HepG2 (cell line): ENCODE data around the gene CEP57L1. TPM values are rescaled to one million over a fixed set of nuclear protein-coding genes. Genes with fewer than 3 reads are reported as not detected.
"Not testable (repeated sequence)": the region's sequence is repeated elsewhere in the genome, so short reads cannot be mapped to it uniquely, and the experiment has no call there.

Experiments
- ATAC-seq: fragments of 200-7000 bp; cut with Tn5 transposase; 3 replicates; pipeline ENCODE4 v1.9.1; 2020; ENCODE audit warnings: mild to moderate bottlenecking, moderate library complexity
- BruUV-seq: library from RNA; stranded (reverse); fragments of 400-500 nt; replicated peaks from 2 replicates; lab custom pipeline; 2021; lab: Mats Ljungman, UMichigan
- CTCF ChIA-PET: fragments of 300-600 bp; formaldehyde crosslinking; extraction: SDS; loops from one replicate; lab custom pipeline; 2021; ENCODE audit warnings: low total read pairs, inconsistent platforms, low intra/inter-chr PET ratio; lab: Yijun Ruan, JAX
- POLR2A ChIA-PET: fragments of 350-600 bp; sonication (Branson Sonifier 250); formaldehyde crosslinking; loops from one replicate; lab custom pipeline; 2020; ENCODE audit warnings: antibody characterized with exemption, inconsistent platforms; lab: Yijun Ruan, JAX
- DNase-seq: peaks from one replicate; pipeline ENCODE4 v3.0.0-alpha.2; 2015; ENCODE audit warnings: low spot score
- FAIRE-seq: peaks from 3 replicates; lab custom pipeline; 2011; peaks lifted over from hg19 to GRCh38; lab: Jason Lieb, UNC
- H2AFZ ChIP-seq: one replicate; pipeline ENCODE4 v1.6.1; 2011; ENCODE audit warnings: low read length, inconsistent platforms
- H3K27ac ChIP-seq: fragments of 300-600 bp; 3 replicates; pipeline ENCODE4 v1.8.0; 2011; ENCODE audit warnings: mixed run types, mild to moderate bottlenecking, mixed read lengths, low read length, inconsistent platforms; ENCODE audit not compliant: insufficient read depth; ENCODE audit errors: extremely low read length
- H3K27me3 ChIP-seq, 2 experiments: fragments of 200-600 bp in 1 of 2; 2 replicates in 1 of 2; 3 replicates in 1 of 2; pipeline versions ENCODE4 v1.6.0 to v1.8.0; 2011; ENCODE audit warnings: low read length in 2 of 2, mild to moderate bottlenecking in 2 of 2, moderate library complexity in 2 of 2, inconsistent platforms in 1 of 2; ENCODE audit not compliant: insufficient read depth in 2 of 2, control insufficient read depth in 1 of 2
- H3K36me3 ChIP-seq, 2 experiments: fragments of 200-600 bp in 1 of 2; replicated peaks in 1 of 2; 2 replicates in 1 of 2; 3 replicates in 1 of 2; pipeline versions ENCODE4 v1.5.1 to v1.8.0; 2011; ENCODE audit warnings: low read length in 2 of 2, inconsistent platforms in 1 of 2; ENCODE audit not compliant: insufficient read depth in 2 of 2, control insufficient read depth in 1 of 2
- H3K4me1 ChIP-seq: 2 replicates; pipeline ENCODE4 v1.5.1; 2012; ENCODE audit warnings: low read length, inconsistent platforms; ENCODE audit not compliant: insufficient read depth
- H3K4me2 ChIP-seq: 2 replicates; pipeline ENCODE4 v1.6.0; 2011; ENCODE audit warnings: low read depth, low read length, inconsistent platforms
- H3K4me3 ChIP-seq, 3 experiments: fragments of 200-600 bp in 1 of 3; sonication (generic), shearing (Covaris generic) in 1 of 3; replicated peaks in 1 of 3; 2 replicates each; pipeline ENCODE4 v1.5.1; 2011 to 2016; ENCODE audit warnings: low read length in 3 of 3, inconsistent platforms in 2 of 3, low read depth in 2 of 3, mild to moderate bottlenecking in 2 of 3, control low read depth in 1 of 3, mixed read lengths in 1 of 3; ENCODE audit not compliant: insufficient read depth in 1 of 3
- H3K79me2 ChIP-seq: one replicate; pipeline ENCODE4 v1.6.1; 2011; ENCODE audit warnings: low read length, inconsistent platforms; ENCODE audit not compliant: insufficient read depth
- H3K9ac ChIP-seq: 2 replicates; pipeline ENCODE4 v1.6.0; 2011; ENCODE audit warnings: mild to moderate bottlenecking, low read depth, low read length, inconsistent platforms; ENCODE audit not compliant: insufficient read depth
- H3K9me3 ChIP-seq: 2 replicates; pipeline ENCODE4 v1.5.1; 2012; ENCODE audit warnings: mild to moderate bottlenecking, low read length
- H4K20me1 ChIP-seq: 2 replicates; pipeline ENCODE4 v1.6.0; 2011; ENCODE audit warnings: inconsistent platforms, mild to moderate bottlenecking, low read length, moderate library complexity; ENCODE audit not compliant: insufficient read depth
- ATM ChIP-seq: fragments of 450-650 bp; IDR thresholded peaks from 2 replicates; pipeline ENCODE4 v1.7.1; 2017; ENCODE audit warnings: mild to moderate bottlenecking, borderline replicate concordance
- HOXA5 ChIP-seq: sonication (generic); formaldehyde crosslinking; IDR thresholded peaks from 2 replicates; pipeline ENCODE4 v1.4.0; 2020; ENCODE audit warnings: missing genetic modification reagents
- SPEN ChIP-seq: sonication (generic); formaldehyde crosslinking; IDR thresholded peaks from 2 replicates; pipeline ENCODE4 v1.5.1; 2020; ENCODE audit warnings: low read depth, mild to moderate bottlenecking, missing genetic modification reagents
- ZBTB38 ChIP-seq: sonication (generic); formaldehyde crosslinking; IDR thresholded peaks from 2 replicates; pipeline ENCODE4 v1.5.1; 2020; ENCODE audit warnings: mild to moderate bottlenecking, missing genetic modification reagents
- ZKSCAN8 ChIP-seq: IDR thresholded peaks from 2 replicates; pipeline ENCODE4 v1.6.1; 2016; ENCODE audit warnings: borderline replicate concordance, missing genetic modification reagents, missing compliant biosample characterization
- ZNF138 ChIP-seq: sonication (generic); formaldehyde crosslinking; IDR thresholded peaks from 2 replicates; pipeline ENCODE4 v1.5.0; 2020; ENCODE audit warnings: mild to moderate bottlenecking, low read depth, missing genetic modification reagents
- ZNF333 ChIP-seq: sonication (generic); formaldehyde crosslinking; IDR thresholded peaks from 2 replicates; pipeline ENCODE4 v1.4.0; 2020; ENCODE audit warnings: mild to moderate bottlenecking, missing genetic modification reagents, borderline replicate concordance
- WGBS: methylation state at CpG from one replicate; pipeline ENCODE4 v1.1.6; 2017; ENCODE audit warnings: low lambda C conversion rate; 5-methylcytosine and 5-hydroxymethylcytosine counted together
- in situ Hi-C: cut with HindIII; loops from 2 replicates; pipeline ENCODE4 v1.10.0; 2017; ENCODE audit warnings: low pct_unique_long_range_greater_than_20kb; ENCODE audit not compliant: extremely low pct_ligation_motif_present
- intact Hi-C: fragments of 100-400 bp; cut with micrococcal nuclease; formaldehyde crosslinking; loops from one replicate; pipeline ENCODE4 v1.10.0; 2022; ENCODE audit not compliant: unreplicated experiment
- polyA plus RNA-seq, 8 experiments: library from polyadenylated mRNA; depleted of rRNA in 3 of 8; stranded (reverse) in 7 of 8; unstranded in 1 of 8; fragments of >200 nt; fragmentation: Illumina TruSeq in 4 of 8; extraction: Trizol in 4 of 8; gene quantifications; 2 replicates each; pipeline versions ENCODE4 v1.2.1 to v1.2.3, GENCODE V29; 2011 to 2016; ENCODE audit warnings: low read depth in 4 of 8, missing spikeins in 1 of 8, mixed read lengths in 1 of 8; ENCODE audit not compliant: insufficient read depth in 1 of 8
- total RNA-seq, 5 experiments: library from RNA; depleted of rRNA; stranded (reverse); fragments of >200 nt; fragmentation: Illumina TruSeq; extraction: Trizol; gene quantifications; 2 replicates each; pipeline ENCODE4 v1.2.3, GENCODE V29; 2016; ENCODE audit warnings: low read depth in 1 of 5
- TF ChIP-seq, protein P1 (sequence below), 2 experiments: IDR thresholded peaks; 2 replicates each; pipeline ENCODE4 v1.6.1; 2011 to 2012; ENCODE audit warnings: low read length in 2 of 2, borderline replicate concordance in 1 of 2, low read depth in 1 of 2, mild to moderate bottlenecking in 1 of 2, moderate library complexity in 1 of 2
- TF ChIP-seq, protein P2 (sequence below): sonication (generic); formaldehyde crosslinking; IDR thresholded peaks from 2 replicates; pipeline ENCODE4 v1.5.0; 2020; ENCODE audit warnings: missing genetic modification reagents

Gene CEP57L1
- total and polyA plus RNA-seq, 2 of the 13 experiments (the other 11 are each of a cell fraction or from before 2014, with no cell fraction given), result 7.7 to 15.5 TPM

DNA sequence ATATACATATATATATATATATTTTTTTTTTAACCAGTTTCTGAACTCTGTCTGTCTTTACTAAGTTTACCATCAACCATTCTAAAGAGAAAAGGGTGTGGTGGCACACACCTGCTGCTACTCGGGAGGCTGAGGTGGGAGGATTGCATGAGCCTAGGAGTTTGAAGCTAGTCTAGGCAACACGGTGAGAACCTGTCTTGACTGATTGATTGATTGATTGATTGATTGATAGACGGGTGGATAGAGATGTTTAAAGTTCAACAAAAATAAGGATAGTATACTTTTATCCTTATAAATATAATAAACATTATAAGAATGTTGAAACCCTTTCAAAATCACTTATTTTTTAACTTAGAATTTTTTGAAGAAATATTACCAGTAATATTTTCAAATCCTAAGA, 30.2 kb downstream of the CEP57L1 start (continued):
- TF ChIP-seq, protein P1, sequence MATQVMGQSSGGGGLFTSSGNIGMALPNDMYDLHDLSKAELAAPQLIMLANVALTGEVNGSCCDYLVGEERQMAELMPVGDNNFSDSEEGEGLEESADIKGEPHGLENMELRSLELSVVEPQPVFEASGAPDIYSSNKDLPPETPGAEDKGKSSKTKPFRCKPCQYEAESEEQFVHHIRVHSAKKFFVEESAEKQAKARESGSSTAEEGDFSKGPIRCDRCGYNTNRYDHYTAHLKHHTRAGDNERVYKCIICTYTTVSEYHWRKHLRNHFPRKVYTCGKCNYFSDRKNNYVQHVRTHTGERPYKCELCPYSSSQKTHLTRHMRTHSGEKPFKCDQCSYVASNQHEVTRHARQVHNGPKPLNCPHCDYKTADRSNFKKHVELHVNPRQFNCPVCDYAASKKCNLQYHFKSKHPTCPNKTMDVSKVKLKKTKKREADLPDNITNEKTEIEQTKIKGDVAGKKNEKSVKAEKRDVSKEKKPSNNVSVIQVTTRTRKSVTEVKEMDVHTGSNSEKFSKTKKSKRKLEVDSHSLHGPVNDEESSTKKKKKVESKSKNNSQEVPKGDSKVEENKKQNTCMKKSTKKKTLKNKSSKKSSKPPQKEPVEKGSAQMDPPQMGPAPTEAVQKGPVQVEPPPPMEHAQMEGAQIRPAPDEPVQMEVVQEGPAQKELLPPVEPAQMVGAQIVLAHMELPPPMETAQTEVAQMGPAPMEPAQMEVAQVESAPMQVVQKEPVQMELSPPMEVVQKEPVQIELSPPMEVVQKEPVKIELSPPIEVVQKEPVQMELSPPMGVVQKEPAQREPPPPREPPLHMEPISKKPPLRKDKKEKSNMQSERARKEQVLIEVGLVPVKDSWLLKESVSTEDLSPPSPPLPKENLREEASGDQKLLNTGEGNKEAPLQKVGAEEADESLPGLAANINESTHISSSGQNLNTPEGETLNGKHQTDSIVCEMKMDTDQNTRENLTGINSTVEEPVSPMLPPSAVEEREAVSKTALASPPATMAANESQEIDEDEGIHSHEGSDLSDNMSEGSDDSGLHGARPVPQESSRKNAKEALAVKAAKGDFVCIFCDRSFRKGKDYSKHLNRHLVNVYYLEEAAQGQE (IDR thresholded peaks at IDR 0.05; ENCODE audit: borderline replicate concordance in 1 of 2, low read depth in 1 of 2, low read length in 2 of 2), result no peak
- TF ChIP-seq ZKSCAN8 (CRISPR knock-in tag), result no peak

DNA sequence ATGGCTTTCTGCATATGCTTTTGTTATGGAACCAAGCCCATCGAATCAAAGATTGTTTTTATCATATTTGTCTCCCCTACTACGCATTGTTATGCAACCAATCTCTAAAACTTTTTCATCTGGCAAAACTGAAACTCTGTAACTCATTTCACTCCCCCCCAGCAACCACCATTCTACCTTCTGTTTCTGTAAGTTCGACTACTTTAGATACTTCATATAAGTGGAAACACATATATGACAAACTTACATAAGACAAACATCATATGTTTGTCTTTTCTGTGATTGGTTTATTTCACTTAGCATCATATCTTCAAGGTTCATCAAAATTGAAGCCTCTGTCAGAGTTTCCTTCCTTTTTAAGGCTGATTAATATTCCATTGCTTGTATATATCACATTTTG, 34.8 kb downstream of the CEP57L1 start:
- ChIA-PET POLR2A (no interaction called here), CTCF (no interaction called here)
- Histone ChIP-seq H2AFZ (no peak overlapping the region), H3K4me1 (peaks cover 5% of the 10 kb centered on the region; the same call in 1 of the 2 replicates), H3K27me3 (no peaks in the 10 kb centered on the region), H3K4me3 (no peak overlapping the region), H3K27ac (no peak overlapping the region), H3K79me2 (no peaks in the 10 kb centered on the region), H3K36me3 (no peaks in the 10 kb centered on the region), H3K4me2 (no peak overlapping the region), H3K9ac (no peak overlapping the region), H3K9me3 (no peaks in the 10 kb centered on the region), H4K20me1 (no peaks in the 10 kb centered on the region)
- no TSS peak for BruUV-seq
- DNase-seq (no peak), ATAC-seq (no peak), FAIRE-seq (no peak)
- intact Hi-C loops (no loop called here), in situ Hi-C loops (no loop called here)
- TF ChIP-seq ZBTB38 (CRISPR knock-in tag) (no peak), ZNF138 (no peak), ZNF333 (no peak), SPEN (no peak), ATM (no peak), HOXA5 (CRISPR knock-in tag) (no peak)
- TF ChIP-seq, protein P2, sequence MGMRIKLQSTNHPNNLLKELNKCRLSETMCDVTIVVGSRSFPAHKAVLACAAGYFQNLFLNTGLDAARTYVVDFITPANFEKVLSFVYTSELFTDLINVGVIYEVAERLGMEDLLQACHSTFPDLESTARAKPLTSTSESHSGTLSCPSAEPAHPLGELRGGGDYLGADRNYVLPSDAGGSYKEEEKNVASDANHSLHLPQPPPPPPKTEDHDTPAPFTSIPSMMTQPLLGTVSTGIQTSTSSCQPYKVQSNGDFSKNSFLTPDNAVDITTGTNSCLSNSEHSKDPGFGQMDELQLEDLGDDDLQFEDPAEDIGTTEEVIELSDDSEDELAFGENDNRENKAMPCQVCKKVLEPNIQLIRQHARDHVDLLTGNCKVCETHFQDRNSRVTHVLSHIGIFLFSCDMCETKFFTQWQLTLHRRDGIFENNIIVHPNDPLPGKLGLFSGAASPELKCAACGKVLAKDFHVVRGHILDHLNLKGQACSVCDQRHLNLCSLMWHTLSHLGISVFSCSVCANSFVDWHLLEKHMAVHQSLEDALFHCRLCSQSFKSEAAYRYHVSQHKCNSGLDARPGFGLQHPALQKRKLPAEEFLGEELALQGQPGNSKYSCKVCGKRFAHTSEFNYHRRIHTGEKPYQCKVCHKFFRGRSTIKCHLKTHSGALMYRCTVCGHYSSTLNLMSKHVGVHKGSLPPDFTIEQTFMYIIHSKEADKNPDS (CRISPR knock-in tag), result no peak
- 94% methylated on average over 3 of the region's 3 CpGs for WGBS

DNA sequence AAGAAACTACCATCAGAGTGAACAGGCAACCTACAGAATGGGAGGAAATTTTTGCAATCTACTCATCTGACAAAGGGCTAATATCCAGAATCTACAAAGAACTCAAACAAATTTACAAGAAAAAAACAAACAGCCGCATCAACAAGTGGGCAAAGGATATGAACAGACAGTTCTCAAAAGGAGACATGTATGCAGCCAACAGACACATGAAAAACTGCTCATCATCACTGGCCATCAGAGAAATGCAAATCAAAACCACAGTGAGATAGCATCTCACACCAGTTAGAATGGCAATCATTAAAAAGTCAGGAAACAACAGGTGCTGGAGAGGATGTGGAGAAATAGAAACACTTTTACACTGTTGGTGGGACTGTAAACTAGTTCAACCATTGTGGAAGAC, 40.3 kb downstream of the CEP57L1 start:
- WGBS, result 93% methylated on average over 1 of the region's 1 CpG
- DNase-seq, POLR2A ChIA-PET, H3K9ac ChIP-seq, in situ Hi-C loops, H3K9me3 ChIP-seq, H3K27me3 ChIP-seq, H3K4me3 ChIP-seq, intact Hi-C loops, H3K79me2 ChIP-seq, H4K20me1 ChIP-seq, H3K27ac ChIP-seq, CTCF ChIA-PET, ATAC-seq, H3K4me2 ChIP-seq, FAIRE-seq, H2AFZ ChIP-seq, H3K36me3 ChIP-seq, BruUV-seq: not testable (repeated sequence)
- H3K4me1 ChIP-seq, result peaks cover 15% of the 10 kb centered on the region
